Activated naive CD8-positive, alpha-beta T cell treated with anti-CD3 and anti-CD28 coated beads, Interleukin-2, amount 50 U/mL, for 16 hours (primary cell): Measurements from ENCODE around the gene CSNK1D.

Experiments
- DNase-seq: peaks from one replicate; pipeline ENCODE4 v3.0.0-alpha.2; 2020; ENCODE audit warnings: low read depth, low spot score

CSNK1D gene

DNA sequence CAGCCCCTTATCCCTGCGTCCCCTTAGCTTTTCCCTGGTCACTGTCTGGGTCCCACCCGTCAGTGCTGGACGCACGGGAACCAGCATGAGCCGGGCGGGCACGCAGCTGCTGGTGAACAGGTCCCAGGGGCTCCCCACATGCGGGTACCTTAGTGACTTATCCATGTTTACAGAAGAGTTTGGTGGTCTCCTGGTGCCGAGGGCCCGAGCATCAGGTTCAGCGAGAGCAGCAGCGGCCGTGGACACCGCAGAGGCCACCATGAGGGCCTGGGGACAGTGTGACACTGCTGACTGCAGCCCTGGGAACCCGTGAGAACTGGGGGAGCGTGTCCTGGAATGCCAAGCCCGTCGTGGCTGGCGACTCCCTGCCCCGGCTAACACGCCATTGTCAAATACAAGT lies 37.4 kb upstream of the CSNK1D start:
- DNase-seq: no peak

DNA sequence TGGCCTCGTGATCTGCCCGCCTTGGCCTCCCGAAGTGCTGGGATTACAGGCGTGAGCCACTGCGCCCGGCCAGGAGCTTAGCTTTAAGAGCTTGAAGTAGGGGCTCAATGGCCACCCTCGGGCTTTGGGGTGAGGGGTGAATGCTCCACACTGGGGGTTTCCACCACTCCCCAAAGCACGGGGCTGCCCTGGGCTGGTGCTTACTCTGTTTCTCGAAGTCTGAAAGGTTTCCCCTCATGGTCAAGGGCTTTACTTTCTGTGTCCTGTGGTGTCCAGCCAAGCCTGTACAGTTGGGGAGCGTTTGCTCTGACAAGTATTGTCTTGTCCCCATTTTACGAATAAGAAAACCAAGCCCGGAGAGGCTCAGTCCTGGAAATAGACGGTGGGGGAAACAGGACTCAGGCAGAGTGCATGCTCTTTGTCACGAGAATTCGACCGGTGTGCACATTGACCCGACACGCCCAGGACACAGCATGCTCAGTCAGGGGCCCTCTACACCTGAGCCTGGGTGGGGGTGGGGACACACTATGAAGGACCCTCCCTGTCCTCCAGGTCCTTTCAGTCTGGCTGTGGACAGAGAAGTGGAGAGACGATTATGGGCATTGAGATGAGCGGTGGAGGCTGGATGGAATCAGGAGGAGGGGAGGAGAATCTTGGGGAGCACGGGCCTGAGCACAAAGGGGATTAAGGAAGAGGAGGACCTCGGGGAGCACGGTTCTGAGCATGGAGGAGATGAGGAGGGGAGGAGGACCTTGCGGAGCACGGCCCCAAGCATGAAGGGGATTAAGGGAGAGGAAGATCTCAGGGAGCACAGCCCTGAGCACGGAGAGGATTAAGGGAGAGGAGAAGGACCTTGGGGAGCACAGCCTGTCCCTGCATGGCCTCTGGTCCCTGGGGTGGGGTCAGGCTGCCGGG lies 36.4 kb upstream of the CSNK1D start:
- DNase-seq: no peak

DNA sequence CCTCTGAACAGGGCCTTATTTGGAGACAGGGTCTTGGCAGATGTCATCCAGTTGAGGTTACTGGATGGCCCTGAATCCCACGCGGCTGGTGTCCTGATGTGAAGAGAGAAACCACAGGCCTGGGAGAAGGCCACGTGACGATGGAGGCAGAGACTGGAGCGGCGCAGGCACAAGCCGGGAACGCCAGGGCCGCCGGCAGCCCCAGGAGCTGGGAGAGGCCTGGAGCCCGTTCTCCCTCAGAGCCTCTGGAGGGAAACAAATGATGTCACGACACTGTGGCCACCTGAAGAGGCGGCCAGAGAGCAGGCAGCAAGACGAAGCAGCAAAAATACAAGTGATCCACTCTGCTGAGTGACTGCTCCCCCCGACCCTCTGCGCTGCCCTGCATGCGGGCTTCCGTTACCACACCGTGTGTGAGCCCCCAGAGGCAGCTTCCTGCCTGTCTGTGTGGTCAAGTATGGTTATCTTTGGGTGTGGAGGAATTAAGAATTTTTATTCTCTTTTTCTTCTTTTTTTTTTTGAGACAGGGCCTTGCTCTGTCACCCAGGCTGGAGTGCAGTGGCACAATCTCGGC lies 32.3 kb upstream of the CSNK1D start:
- DNase-seq: no peak

DNA sequence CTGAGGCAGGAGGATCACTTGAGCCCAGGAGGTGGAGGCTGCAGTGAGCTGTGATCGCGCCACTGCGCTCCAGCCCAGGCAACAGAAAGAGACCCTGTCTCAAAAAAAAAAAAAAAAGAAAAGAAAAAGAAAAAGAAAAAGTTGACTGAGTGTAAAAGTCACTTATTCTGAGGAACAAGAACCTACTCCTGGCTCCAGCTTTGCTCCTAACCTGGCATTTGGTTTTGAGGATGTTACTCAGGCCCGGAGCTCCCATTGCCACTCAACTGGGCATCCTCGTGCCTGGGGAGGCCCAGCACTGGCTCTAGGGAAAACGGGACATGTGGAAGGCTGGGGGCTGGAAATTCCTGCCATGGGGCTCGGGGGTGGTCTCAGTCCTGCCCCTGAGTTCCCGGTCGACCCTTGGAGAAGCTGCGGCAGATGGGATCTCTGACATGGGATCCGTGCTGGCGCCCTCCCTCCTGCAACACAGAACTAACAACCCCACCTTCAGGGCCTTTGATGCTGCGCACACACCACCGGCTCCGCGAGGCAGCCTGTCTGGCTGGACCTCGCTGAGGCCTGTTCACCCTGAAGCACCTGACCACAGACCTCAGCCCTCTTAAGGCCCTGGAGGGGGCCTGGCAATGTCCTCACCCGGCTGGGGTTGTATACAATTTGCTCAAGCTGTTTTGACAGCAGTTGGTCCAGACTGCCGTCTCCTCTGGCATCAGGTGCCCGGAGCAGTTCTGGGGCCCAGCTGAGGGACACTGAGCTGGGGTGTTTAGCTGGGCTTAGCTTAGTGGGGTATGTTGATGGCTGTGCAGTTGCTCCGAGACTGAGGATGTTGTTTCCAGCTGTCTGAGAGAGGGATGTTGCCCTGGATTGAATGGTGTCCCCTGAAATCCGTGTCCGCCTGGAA lies 31.6 kb upstream of the CSNK1D start:
- DNase-seq: no peak

DNA sequence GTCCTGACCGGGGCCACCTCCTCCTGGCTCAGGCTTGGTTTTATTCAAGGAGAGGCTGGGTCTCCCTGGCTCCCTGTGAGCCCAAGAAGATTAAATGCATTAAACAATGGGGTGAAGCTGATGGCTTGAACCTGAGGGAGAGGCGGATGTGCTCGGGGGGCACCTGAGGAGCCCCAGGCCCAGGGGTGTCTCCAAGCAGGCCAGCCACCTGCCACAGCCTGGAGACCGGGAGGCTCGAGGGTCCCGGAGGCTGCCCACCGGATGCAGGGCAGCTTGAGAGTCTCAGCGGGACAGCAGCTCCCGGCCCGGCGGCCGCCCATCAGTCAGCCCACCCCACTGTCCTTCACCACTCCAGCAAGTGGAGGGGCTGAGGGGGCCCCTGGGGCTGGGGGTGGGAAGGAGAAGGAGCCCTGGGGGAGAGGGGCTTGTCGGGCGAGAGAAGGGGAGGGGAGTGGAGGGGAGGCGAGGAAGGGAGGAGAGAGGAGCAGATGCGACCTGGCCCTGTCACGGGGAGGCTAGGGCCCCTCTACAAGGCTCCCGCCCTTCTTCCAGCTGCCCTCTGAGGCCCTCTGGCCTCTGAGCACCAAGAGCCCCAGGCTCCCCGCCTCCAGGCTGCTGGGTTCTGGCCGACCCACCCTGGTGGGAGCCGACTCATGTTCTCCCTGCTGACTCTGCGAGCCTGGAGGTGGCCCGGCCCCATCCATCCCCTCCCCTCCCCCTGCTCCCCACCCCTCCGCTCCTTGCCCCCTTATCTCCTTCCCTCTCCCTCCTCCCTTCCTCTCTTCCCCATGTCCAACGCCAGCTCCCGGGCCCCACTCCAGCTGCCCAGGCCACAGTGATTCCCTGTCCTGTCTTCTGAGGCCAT lies 30.7 kb upstream of the CSNK1D start:
- no peak for DNase-seq

DNA sequence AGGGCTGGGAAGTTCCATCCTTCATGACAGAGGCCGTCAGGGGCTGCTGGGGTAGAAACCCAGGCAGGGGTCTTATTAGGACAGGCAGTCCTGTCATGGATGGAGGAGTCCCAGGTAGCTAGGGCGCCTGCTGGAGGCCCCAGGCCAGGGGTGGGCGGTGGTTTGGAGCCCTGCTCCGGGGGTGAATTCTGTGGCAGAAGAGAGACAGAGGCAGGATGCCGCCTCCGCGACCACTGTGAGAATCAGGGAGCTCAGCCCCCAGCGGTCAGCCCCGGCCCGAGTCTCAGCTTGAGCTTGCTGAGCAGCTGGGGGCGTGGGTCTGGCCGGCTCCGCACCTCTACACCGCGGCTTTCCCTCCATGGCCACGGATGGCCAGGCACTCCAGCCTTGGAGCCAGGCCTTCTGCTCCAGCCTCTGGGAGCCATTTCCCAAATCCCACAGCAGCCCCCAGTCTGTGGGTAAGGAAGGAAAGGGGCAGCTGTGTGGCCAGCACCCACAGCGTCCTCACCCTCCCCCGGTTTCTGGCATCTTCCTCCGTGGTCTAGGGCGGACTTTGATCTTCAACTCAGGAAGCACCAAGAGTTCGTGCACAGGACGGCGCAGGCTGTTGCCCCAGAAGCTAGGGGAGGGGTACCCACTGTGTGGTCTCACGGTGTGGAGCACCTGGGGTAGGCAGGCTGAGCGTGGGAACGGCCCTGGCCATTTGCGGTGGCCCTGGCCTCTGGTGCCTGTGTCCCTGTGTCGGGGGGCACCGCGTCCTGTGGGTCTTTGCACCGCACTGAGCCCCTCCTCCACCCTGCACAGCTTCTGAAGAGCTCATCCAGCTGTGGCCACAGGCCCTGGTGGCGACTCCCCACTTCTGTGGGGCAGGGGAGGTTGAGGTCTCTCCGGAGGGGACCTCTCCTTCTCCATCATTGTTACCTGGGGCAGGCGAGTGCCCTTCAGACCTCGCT lies 29.8 kb upstream of the CSNK1D start:
- DNase-seq: no peak

DNA sequence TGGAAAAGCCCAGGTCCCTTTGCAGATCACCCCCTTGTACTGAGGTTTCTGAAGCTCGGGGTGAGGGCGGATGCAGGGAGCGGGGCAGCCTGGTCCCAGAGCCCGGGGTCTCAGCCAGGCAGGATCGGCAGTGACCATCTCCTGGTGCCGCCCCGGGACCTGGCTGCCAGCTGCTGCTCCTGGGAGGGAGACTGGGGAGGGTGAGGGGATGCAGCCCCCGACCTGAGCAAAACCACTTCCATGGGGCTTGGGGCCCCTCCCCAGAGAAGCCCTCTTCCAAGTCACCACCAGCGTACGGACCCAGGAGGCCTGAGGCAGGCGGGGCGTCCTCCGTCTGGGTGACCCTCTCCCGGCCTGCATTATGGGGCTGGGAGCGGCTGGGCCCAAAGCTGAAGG lies 29.1 kb upstream of the CSNK1D start:
- DNase-seq: no peak

DNA sequence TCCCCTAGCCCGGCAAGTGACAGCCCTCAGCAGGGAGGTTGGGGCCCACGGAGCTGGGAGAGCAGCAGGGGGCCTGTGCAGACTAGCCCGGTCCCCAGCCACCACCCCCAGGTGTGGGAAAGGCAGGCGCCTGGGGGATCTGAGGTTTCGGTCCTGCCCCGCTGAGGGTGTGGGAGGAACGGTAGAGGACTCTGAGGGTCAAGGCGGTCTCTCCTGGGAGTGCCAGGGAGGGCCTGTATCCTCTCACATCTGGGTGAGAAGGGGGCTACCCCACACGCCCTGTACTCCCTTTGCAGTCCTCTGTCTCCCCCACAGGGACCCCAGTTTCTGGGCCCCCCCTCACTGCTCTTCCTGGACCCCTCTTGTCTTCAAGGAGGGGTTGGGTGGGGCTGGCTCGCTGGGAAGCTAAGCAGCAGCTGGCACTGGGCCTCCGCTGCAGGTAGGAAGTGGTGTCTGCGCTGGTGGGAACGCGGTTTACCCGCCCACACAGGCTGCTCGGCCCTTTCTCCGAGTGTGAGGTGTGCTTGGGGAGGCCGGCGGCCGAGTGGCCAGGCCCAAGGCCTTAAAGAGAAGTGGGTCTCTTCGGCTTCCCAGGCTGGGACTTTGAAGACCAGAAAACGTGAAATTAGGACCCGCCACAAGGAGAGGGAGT lies 28.5 kb upstream of the CSNK1D start:
- DNase-seq: no peak

DNA sequence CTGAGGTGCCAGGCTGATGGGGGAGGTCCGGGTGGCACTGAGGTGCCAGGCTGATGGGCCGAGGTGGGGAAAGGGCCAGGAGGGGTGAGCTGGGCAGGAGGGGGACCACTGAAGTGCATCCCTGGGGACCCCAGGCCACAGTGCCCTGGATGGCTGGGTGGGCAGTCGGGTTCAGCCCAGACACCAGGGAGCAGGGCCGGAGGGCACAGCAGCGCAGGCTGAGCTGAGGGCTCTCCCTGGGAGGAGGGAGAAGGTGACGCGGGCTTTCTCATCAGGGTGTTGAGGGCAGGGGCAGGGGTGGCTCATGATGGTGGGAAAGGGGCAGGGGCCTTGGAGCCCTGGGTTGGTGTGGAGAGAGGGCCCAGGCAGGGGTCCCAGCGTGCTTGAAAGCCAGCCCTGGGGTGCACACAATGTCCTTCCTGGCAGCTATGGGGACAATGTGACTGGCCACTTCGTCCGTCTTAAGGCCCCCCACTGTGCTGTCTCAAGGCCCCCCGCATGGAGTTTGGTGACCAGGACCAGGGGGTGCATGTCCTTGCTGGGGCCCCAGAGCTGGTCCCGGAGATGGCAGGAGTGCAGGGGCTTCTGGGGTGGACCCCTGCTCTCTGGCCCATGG lies 27.9 kb upstream of the CSNK1D start:
- no peak for DNase-seq

DNA sequence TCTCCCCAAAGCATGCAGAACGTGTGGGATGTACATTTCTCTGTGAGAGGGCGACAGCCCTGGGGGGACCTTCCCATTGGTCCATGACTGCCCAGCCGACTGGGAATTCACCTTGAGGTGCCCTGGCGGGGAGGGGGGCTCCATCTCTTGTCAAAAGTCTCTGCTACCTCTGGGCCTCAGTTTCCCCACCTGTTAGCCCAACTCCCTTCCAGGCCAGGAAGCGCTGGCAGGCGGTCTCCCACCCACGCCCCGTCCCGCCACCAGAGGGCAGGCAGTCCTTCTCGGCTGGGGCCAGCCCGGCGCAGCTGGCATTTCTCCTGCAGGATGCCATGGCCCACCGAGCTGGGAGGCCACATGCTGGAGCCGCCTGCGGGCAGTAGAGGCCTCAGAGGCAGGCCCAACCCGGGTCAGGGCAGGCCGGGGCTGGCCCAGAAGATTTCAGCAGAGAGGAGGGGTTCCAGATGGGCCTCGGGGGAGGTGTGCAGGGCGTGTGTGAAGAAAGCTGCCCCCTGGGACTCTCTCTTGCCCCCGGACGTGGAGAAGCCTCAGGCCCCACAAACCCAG lies 27.3 kb upstream of the CSNK1D start:
- no peak for DNase-seq

DNA sequence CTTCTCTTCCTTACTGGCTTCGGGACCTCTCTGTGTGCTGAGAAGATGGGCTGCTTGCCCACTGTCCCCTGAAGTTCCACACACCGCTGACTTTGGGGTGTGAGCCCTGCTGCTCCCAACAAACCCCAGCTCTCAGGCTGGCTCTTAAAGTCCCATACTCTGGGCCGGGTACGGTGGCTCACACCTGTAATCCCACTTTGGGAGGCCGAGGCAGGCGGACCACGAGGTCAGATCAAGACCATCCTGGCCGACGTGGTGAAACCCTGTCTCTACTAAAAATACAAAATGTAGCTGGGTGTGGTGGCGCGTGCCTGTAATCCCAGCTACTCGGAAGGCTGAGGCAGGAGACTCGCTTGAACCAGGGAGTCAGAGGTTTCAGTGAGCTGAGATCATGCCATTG lies 26.7 kb upstream of the CSNK1D start:
- DNase-seq: no peak

DNA sequence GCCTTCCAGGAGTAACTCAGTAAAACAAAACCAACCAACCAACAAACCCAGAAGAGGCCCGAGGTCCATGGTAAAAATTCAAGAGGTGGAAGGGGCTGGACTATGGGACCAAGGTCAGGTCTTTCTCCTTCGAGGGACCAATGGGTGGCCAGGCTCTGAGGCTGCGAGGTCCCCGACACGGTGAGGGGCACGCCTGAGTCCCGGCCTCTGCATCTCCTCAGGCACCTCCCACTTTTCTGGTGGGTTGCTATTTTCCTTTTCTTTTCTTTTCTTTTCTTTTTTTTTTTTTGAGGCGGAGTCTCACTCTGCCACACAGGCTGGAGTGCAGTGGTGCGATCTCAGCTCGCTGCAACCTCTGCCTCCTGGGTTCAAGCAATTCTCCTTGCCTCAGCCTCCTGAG lies 26.0 kb upstream of the CSNK1D start:
- DNase-seq: no peak

DNA sequence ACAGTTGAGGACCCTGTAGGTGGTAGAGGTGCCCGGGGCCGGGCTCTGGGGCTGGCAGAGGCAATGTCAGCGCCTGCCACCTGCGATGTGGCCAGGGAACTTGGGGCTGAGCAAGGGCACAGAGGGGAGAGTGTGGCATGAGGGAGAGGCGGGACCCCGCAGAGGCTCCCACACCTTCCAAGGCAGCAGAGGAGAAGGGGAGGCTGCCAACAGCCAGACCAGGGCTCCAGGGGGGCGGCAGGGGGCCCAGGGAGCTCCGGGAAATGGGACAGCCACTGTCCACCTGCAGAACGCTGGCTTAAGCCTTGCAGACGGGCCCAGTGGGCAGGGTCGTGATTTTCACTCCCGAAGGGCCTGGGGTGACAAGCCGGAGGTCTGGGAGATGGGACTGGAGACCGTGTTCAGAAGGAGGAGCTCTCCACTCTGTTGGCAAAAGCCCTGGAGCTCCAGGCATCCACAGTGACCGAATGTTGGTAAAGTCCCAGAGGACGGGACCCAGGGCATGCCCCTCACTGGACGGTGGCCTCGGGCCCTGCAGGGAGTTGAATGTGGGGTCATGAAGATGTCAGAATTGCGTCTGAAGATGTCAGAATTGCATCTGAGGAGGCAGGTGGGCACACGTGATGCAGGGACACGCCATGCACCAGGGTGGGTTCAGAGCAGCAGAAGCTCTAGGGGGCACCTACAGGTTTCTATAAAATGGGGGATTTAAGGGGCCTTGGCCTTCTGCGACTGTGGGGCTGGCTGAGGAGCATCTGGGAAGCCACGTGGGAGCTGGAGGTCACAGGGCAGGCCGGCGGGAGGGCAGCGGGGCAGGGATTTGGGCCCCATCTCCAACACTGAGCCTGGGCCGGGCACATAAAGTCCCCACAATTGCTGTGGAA lies 25.3 kb upstream of the CSNK1D start:
- DNase-seq: no peak

DNA sequence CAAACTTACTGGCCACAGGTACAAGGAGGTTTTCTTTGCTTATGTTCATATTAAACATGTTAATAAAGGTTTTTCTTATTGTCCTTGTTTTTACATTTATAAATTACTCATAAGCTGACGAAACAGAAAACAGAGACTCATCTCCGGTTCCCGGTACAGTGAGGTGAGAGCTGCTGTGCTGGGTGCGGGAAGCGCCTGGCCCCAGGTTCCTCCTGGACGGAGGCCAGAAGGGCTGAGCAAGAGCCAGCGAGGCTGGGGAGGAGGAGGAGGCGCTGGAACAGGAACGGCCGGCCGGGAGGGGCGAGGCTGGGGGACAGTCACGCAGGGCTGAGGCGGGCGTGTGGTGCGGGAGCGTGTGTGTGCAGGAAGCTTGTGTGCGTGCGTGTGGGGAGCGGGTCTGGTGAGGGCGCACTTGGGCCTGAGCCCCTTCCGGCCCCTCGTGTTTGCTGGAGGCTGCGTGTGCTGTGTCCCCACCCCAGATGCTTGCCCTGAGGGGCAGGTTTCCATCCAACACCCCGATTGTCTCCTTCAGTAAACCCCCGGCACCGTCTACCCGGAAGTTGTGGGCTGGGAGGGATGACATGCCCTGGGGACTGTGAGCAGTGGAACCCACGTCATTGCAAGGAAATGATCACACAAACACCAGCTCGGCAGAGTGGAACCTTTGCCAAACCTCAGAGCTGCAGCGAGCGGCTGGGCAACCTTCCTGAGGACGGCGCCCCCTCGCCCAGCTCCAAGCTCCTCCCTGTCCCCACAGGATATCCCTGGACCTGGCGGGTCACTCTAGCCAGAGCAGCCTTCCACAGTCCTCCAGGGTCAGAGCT lies 24.4 kb upstream of the CSNK1D start:
- DNase-seq: peak; percentile 88

DNA sequence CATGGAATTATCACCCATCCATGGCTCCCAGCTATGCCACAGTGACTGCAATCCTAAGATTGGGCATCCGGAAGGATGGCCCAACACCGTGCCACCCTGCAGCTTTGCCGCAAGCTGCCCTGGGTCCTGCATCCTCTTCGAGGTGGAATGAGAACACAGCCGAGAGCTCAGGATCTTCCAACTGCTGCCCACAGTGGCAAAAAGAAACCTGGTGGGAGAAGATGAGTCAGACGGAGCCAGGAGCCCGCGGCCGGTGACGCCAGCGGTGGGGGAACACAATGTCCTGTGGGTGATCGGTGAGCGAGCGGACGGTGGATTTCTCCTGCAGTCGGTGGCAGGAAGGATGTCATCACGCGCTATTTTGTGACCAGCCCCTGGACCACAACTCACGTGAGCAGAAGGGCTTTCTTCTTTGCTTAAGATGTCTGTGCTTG lies 23.8 kb upstream of the CSNK1D start:
- DNase-seq: peak; percentile 54

DNA sequence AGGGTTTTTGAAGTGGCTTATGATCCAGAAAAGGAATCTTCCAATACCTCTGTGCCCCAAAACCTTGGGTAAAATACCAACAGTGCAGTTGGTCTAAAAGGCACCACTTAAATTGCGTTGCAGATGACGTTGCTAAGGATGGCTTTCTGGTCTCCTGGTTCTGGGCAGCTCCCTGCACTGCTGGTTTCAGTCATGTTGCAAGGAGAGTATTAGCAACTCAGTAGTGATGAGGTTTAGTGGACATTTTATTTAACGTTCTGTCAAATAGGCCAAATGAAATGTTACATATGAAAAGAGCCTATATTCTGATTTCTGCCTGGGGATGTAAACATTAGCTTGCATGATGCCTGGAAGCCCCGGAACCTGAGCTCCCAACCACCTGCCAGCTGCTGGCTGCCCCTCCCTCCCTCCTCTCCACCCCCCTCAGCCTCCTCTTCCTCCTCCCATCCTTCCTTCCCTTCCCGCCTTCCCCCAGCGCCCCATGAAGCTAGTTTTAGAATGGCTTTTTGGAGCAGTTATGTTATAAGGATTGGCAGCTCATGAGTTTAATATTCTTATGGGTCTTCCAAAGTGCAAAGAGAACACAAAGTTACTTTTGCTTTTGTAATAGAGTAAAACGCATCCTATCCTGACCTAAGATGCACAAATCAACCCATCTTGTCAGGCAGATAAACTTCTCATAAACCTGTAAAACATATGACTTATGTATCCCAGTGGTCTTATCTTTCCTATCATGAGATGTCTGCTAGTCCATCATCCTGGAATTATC lies 23.2 kb upstream of the CSNK1D start:
- no peak for DNase-seq
